Muscle layer of duodenum (tissue), 2 donors: Measurements from ENCODE around the gene USP24.
"Not testable (repeated sequence)": the region's sequence is repeated elsewhere in the genome, so short reads cannot be mapped to it uniquely, and the experiment has no call there.

ENCODE experiments used
- H3K27ac ChIP-seq: one replicate; pipeline ENCODE4 v1.7.0; 2013; ENCODE audit warnings: mild to moderate bottlenecking, low read length
- H3K27me3 ChIP-seq: one replicate; pipeline ENCODE4 v1.7.0; 2013; ENCODE audit warnings: low read depth, mild to moderate bottlenecking, control low read depth, low read length
- H3K36me3 ChIP-seq, 2 donors: one replicate each; pipeline ENCODE4 v1.7.0; 2013; ENCODE audit warnings: low read length in 2 of 2, control low read depth in 1 of 2, mild to moderate bottlenecking in 1 of 2; ENCODE audit not compliant: insufficient read depth in 2 of 2, control insufficient read depth in 1 of 2
- H3K4me1 ChIP-seq, 2 donors: one replicate each; pipeline ENCODE4 v1.7.0; 2013; ENCODE audit warnings: low read length in 2 of 2, mild to moderate bottlenecking in 2 of 2, control low read depth in 1 of 2, moderate library complexity in 1 of 2; ENCODE audit not compliant: insufficient read depth in 2 of 2, control insufficient read depth in 1 of 2
- H3K4me3 ChIP-seq, 2 donors: one replicate each; pipeline ENCODE4 v1.7.0; 2013; ENCODE audit warnings: low read length in 2 of 2, low read depth in 1 of 2, mild to moderate bottlenecking in 1 of 2
- H3K9me3 ChIP-seq, 2 donors: one replicate each; pipeline ENCODE4 v1.7.0; 2013; ENCODE audit warnings: low read length in 2 of 2, control low read depth in 1 of 2, mild to moderate bottlenecking in 1 of 2; ENCODE audit not compliant: control insufficient read depth in 1 of 2
- donor health status: healthy.

Gene USP24

GRCh38 chr1:55040083-55040932 is 174.9 kb downstream of the USP24 start:
- no peak overlapping the region for H3K27ac ChIP-seq
- H3K36me3 ChIP-seq, result no peaks in the 10 kb centered on the region
- no peaks in the 10 kb centered on the region for H3K9me3 ChIP-seq
- peak overlapping the region; percentile 28 to 45 for H3K4me3 ChIP-seq
- peaks cover 0 to 12% of the 10 kb centered on the region in 2 donors for H3K4me1 ChIP-seq
- peaks cover 13% of the 10 kb centered on the region for H3K27me3 ChIP-seq

- Histone ChIP-seq H3K27ac (no peak within 1 kb of the TSS), H3K4me3 (peak within 1 kb of the TSS; percentile 28 to 45), H3K4me1 (peaks cover 0 to 12% of the 10 kb centered on the region in 2 donors), H3K9me3 (no peaks in the 10 kb centered on the region), H3K36me3 (no peaks in the 10 kb centered on the region), H3K27me3 (peaks cover 13% of the 10 kb centered on the region)
Observed at GRCh38 chr1:55039342-55040082, 175.7 kb downstream of the USP24 start, which contains the start of gene PCSK9. PCSK9 (plus strand) TSS chr1:55039548; CDS start chr1:55039838, 290 bp downstream.

GRCh38 chr1:55038974-55039341 is 176.2 kb downstream of the USP24 start:
- Histone ChIP-seq H3K27me3 (peaks cover 13% of the 10 kb centered on the region), H3K9me3 (no peaks in the 10 kb centered on the region), H3K4me1 (peaks cover 0 to 12% of the 10 kb centered on the region in 2 donors), H3K4me3 (peak overlapping the region; percentile 5 to 45), H3K27ac (no peak overlapping the region), H3K36me3 (no peaks in the 10 kb centered on the region)

- H3K9me3 ChIP-seq, result no peaks in the 10 kb centered on the region
- H3K27me3 ChIP-seq, result peaks cover 17% of the 10 kb centered on the region
- H3K36me3 ChIP-seq, result no peaks in the 10 kb centered on the region
- peaks cover 0 to 12% of the 10 kb centered on the region in 2 donors for H3K4me1 ChIP-seq
- H3K27ac ChIP-seq, result no peak overlapping the region
- no peak overlapping the region for H3K4me3 ChIP-seq
Observed at GRCh38 chr1:55038552-55038838, 176.7 kb downstream of the USP24 start.

GRCh38 chr1:55037733-55038551 is 177.2 kb downstream of the USP24 start:
- no peaks in the 10 kb centered on the region for H3K36me3 ChIP-seq
- H3K4me3 ChIP-seq, result no peak overlapping the region
- H3K4me1 ChIP-seq, result peaks cover 0 to 12% of the 10 kb centered on the region in 2 donors
- no peaks in the 10 kb centered on the region for H3K9me3 ChIP-seq
- H3K27me3 ChIP-seq, result peaks cover 19% of the 10 kb centered on the region
- no peak overlapping the region for H3K27ac ChIP-seq

GRCh38 chr1:55035904-55036303 is 179.3 kb downstream of the USP24 start:
- no peak overlapping the region for H3K27ac ChIP-seq
- peaks cover 19% of the 10 kb centered on the region for H3K27me3 ChIP-seq
- H3K4me1 ChIP-seq, result peaks cover 0 to 12% of the 10 kb centered on the region in 2 donors
- no peaks in the 10 kb centered on the region for H3K9me3 ChIP-seq
- no peak overlapping the region for H3K4me3 ChIP-seq
- H3K36me3 ChIP-seq, result no peaks in the 10 kb centered on the region

- Histone ChIP-seq H3K4me1 (peaks cover 0 to 4% of the 10 kb centered on the region in 2 donors), H3K36me3 (no peaks in the 10 kb centered on the region), H3K27ac (no peak overlapping the region), H3K9me3 (no peaks in the 10 kb centered on the region), H3K4me3 (no peak overlapping the region), H3K27me3 (peaks cover 11% of the 10 kb centered on the region)
Observed at GRCh38 chr1:55034476-55035133, 180.6 kb downstream of the USP24 start.

GRCh38 chr1:55033265-55033614 is 181.9 kb downstream of the USP24 start:
- no peaks in the 10 kb centered on the region for H3K4me1 ChIP-seq
- H3K9me3 ChIP-seq, result no peaks in the 10 kb centered on the region
- H3K27me3 ChIP-seq, result peaks cover 11% of the 10 kb centered on the region
- H3K27ac ChIP-seq, result no peak overlapping the region
- H3K4me3 ChIP-seq, result no peak overlapping the region
- H3K36me3 ChIP-seq, result no peaks in the 10 kb centered on the region

GRCh38 chr1:55031098-55031497 is 184.1 kb downstream of the USP24 start:
- not testable (repeated sequence) for H3K9me3 ChIP-seq, H3K27me3 ChIP-seq, H3K4me1 ChIP-seq, H3K27ac ChIP-seq, H3K36me3 ChIP-seq, H3K4me3 ChIP-seq

- not testable (repeated sequence) for H3K4me1 ChIP-seq, H3K27me3 ChIP-seq, H3K36me3 ChIP-seq, H3K27ac ChIP-seq, H3K9me3 ChIP-seq, H3K4me3 ChIP-seq
Observed at GRCh38 chr1:55026682-55027081, 188.5 kb downstream of the USP24 start.

- H3K27ac ChIP-seq, H3K36me3 ChIP-seq, H3K4me1 ChIP-seq, H3K4me3 ChIP-seq, H3K9me3 ChIP-seq, H3K27me3 ChIP-seq: not testable (repeated sequence)
Observed at GRCh38 chr1:55024163-55024562, 191.0 kb downstream of the USP24 start.
